Keratinocyte (primary cell): ENCODE measurements around the gene LSM7. TPM values are rescaled to one million over a fixed set of nuclear protein-coding genes. Genes with fewer than 3 reads are reported as not detected.

Source experiments
- DNase-seq: peaks from one replicate; pipeline ENCODE4 v3.0.0-alpha.2; 2011; ENCODE audit warnings: low read depth, missing footprints, low spot score
- FAIRE-seq: peaks from 2 replicates; lab custom pipeline; 2011; peaks lifted over from hg19 to GRCh38; lab: Jason Lieb, UNC
- H2AFZ ChIP-seq: 2 replicates; pipeline ENCODE4 v1.6.0; 2012; ENCODE audit warnings: low read length, control low read depth, inconsistent platforms; ENCODE audit not compliant: control insufficient read depth
- H3K27ac ChIP-seq: 2 replicates; pipeline ENCODE4 v1.5.1; 2011; ENCODE audit warnings: low read length; ENCODE audit not compliant: control insufficient read depth, insufficient read depth
- H3K27me3 ChIP-seq: 3 replicates; pipeline ENCODE4 v1.6.0; 2011; ENCODE audit warnings: low read length; ENCODE audit not compliant: control insufficient read depth, insufficient read depth; ENCODE audit errors: extremely low read depth
- H3K36me3 ChIP-seq, 2 experiments: 2 replicates in 1 of 2; 3 replicates in 1 of 2; pipeline ENCODE4 v1.5.1; 2011; ENCODE audit warnings: low read length in 2 of 2, mild to moderate bottlenecking in 1 of 2; ENCODE audit not compliant: control insufficient read depth in 2 of 2, insufficient read depth in 2 of 2; ENCODE audit errors: extremely low read depth in 1 of 2
- H3K4me1 ChIP-seq: 3 replicates; pipeline ENCODE4 v1.5.1; 2011; ENCODE audit warnings: low read length; ENCODE audit not compliant: control insufficient read depth, insufficient read depth; ENCODE audit errors: extremely low read depth
- H3K4me2 ChIP-seq: 3 replicates; pipeline ENCODE4 v1.6.0; 2011; ENCODE audit warnings: low read depth, low read length; ENCODE audit not compliant: control insufficient read depth, insufficient read depth; ENCODE audit errors: extremely low read depth
- H3K4me3 ChIP-seq, 3 experiments: fragments of 200-600 bp in 1 of 3; sonication (generic) in 1 of 3; 2 replicates in 2 of 3; 3 replicates in 1 of 3; pipeline ENCODE4 v1.5.1; 2011 to 2016; ENCODE audit warnings: low read length in 3 of 3, mild to moderate bottlenecking in 3 of 3, control low read depth in 2 of 3, inconsistent platforms in 1 of 3, low read depth in 1 of 3, mixed read lengths in 1 of 3, mixed run types in 1 of 3, moderate library complexity in 1 of 3; ENCODE audit not compliant: control insufficient read depth in 2 of 3, insufficient read depth in 2 of 3; ENCODE audit errors: extremely low read depth in 1 of 3
- H3K79me2 ChIP-seq: 2 replicates; pipeline ENCODE4 v1.6.0; 2012; ENCODE audit warnings: low read length; ENCODE audit not compliant: control insufficient read depth, insufficient read depth
- H3K9ac ChIP-seq: 3 replicates; pipeline ENCODE4 v1.6.0; 2011; ENCODE audit warnings: low read length; ENCODE audit not compliant: control insufficient read depth, insufficient read depth; ENCODE audit errors: extremely low read depth
- H3K9me1 ChIP-seq: 3 replicates; pipeline ENCODE4 v1.6.0; 2011; ENCODE audit warnings: low read length; ENCODE audit not compliant: control insufficient read depth, insufficient read depth; ENCODE audit errors: extremely low read depth
- H3K9me3 ChIP-seq: 2 replicates; pipeline ENCODE4 v1.5.1; 2012; ENCODE audit warnings: low read depth, low read length; ENCODE audit not compliant: control insufficient read depth
- H4K20me1 ChIP-seq: 3 replicates; pipeline ENCODE4 v1.6.0; 2011; ENCODE audit warnings: low read length; ENCODE audit not compliant: control insufficient read depth, insufficient read depth; ENCODE audit errors: extremely low read depth
- EZH2 ChIP-seq: IDR thresholded peaks from one replicate; pipeline ENCODE4 v1.6.1; 2012; ENCODE audit warnings: inconsistent platforms, mild to moderate bottlenecking, low read length, moderate library complexity
- dilution Hi-C: fragments of 300-500 bp; cut with MboI; formaldehyde crosslinking; loops from one replicate; pipeline ENCODE4 v1.7.0; 2020; ENCODE audit warnings: low sequenced_read_pairs; ENCODE audit not compliant: extremely low pct_ligation_motif_present
- polyA plus RNA-seq, 5 experiments: library from polyadenylated mRNA; depleted of rRNA in 3 of 5; stranded (reverse) in 3 of 5; stranded (forward) in 1 of 5; unstranded in 1 of 5; fragments of >200 nt; gene quantifications; 1 replicate in 1 of 5; 2 replicates in 3 of 5; 3 replicates in 1 of 5; pipeline versions ENCODE4 v1.2.1 to v1.2.3, GENCODE V29; 2011 to 2012; ENCODE audit warnings: missing spikeins in 2 of 5, low read depth in 1 of 5, low replicate concordance in 1 of 5
- TF ChIP-seq, protein P1 (sequence below), 3 experiments: IDR thresholded peaks in 1 of 3; conservative IDR thresholded peaks in 1 of 3; optimal IDR thresholded peaks in 1 of 3; 2 replicates in 2 of 3; 3 replicates in 1 of 3; pipeline versions ENCODE3 to v1.5.1; 2011; ENCODE audit warnings: low read length in 3 of 3, mild to moderate bottlenecking in 3 of 3, moderate library complexity in 2 of 3, control low read depth in 1 of 3, inconsistent platforms in 1 of 3; ENCODE audit not compliant: insufficient read depth in 2 of 3; ENCODE audit errors: extremely low read depth in 1 of 3

LSM7 gene
- polyA plus RNA-seq, 1 donor (not counting 4 experiments of a cell fraction or from before 2014, with no cell fraction given), result 243 TPM

DNA sequence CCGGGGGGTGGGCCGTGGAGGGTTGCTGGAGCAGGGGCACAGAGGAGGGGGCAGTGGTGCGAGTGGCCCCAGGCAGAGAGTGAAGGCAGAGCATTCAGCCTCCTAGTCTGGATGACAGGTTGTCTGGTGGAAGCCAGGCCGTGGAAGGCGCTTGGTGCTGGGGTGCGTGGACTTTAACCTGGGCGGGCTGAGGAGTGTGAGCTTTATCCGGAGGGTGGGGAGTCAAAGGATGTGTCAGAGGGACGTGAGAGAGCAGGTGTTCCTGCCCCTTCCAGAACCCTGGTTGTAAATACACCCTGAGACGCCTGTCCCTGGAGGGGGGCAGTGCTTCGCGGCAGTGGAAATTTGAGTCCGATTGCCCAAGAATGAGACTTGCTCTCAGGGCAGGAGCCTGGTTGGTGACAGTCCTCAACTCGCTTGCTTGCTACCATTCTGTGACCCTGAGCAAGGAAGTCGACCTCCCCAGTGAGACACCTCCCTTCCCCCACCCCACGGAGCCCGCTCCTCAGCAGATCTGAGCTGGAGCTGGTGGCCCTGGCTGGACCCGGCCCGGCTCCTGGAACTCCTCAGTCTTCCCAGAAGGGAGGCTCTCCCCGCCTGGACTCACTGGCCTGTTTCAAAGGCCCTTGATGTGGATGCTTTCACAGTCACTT is 2.4 kb upstream of the LSM7 start:
- Histone ChIP-seq H3K9ac (no peak overlapping the region), H3K9me1 (peaks cover under 1% of the 10 kb centered on the region), H3K27me3 (no peaks in the 10 kb centered on the region), H3K4me3 (no peak overlapping the region), H2AFZ (no peak overlapping the region), H3K27ac (no peak overlapping the region), H3K9me3 (no peaks in the 10 kb centered on the region), H3K79me2 (peaks cover 67% of the 10 kb centered on the region), H3K4me1 (peaks cover 12% of the 10 kb centered on the region), H3K4me2 (no peak overlapping the region), H3K36me3 (peaks cover 3 to 6% of the 10 kb centered on the region in 2 experiments), H4K20me1 (peaks cover 5% of the 10 kb centered on the region)
- TF ChIP-seq EZH2, result no peak
- TF ChIP-seq, protein P1, sequence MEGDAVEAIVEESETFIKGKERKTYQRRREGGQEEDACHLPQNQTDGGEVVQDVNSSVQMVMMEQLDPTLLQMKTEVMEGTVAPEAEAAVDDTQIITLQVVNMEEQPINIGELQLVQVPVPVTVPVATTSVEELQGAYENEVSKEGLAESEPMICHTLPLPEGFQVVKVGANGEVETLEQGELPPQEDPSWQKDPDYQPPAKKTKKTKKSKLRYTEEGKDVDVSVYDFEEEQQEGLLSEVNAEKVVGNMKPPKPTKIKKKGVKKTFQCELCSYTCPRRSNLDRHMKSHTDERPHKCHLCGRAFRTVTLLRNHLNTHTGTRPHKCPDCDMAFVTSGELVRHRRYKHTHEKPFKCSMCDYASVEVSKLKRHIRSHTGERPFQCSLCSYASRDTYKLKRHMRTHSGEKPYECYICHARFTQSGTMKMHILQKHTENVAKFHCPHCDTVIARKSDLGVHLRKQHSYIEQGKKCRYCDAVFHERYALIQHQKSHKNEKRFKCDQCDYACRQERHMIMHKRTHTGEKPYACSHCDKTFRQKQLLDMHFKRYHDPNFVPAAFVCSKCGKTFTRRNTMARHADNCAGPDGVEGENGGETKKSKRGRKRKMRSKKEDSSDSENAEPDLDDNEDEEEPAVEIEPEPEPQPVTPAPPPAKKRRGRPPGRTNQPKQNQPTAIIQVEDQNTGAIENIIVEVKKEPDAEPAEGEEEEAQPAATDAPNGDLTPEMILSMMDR (optimal IDR thresholded peaks at IDR 0.05 in 1 of 3, IDR thresholded peaks at IDR 0.05 in 1 of 3, conservative IDR thresholded peaks at IDR 0.05 in 1 of 3; ENCODE audit: extremely low read depth in 1 of 3, insufficient read depth in 2 of 3, low read length in 3 of 3), result no peak
- dilution Hi-C loops, result no loop called here
- FAIRE-seq (no peak), DNase-seq (no peak)

DNA sequence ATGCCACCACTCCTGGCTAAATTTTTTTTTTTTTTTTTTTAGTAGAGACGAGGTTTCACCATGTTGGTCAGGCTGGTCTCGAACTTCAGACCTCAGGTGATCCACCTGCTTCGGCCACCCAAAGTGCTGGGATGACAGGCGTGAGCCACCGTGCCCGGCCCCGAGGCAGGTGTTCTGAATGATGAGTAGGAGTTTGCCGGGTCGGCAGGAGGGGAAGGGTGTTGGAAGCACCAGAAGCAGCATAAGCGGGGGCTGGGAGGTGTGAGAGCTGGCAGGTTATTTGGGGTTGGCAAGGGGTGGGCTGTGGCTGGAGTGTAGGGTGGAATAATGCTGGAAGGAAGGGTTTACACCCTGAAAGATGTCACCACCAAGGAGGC is 1.9 kb upstream of the LSM7 start:
- no peak for TF ChIP-seq EZH2
- TF ChIP-seq, protein P1 (optimal IDR thresholded peaks at IDR 0.05 in 1 of 3, IDR thresholded peaks at IDR 0.05 in 1 of 3, conservative IDR thresholded peaks at IDR 0.05 in 1 of 3; ENCODE audit: extremely low read depth in 1 of 3, insufficient read depth in 2 of 3, low read length in 3 of 3), result no peak
- DNase-seq (no peak), FAIRE-seq (no peak)
- no peak overlapping the region for H3K4me3 ChIP-seq
- H3K36me3 ChIP-seq, result peaks cover 3 to 6% of the 10 kb centered on the region in 2 experiments
- H3K27me3 ChIP-seq, result no peaks in the 10 kb centered on the region
- H3K9me1 ChIP-seq, result no peaks in the 10 kb centered on the region
- H2AFZ ChIP-seq, result no peak overlapping the region
- no peak overlapping the region for H3K4me2 ChIP-seq
- peaks cover 3% of the 10 kb centered on the region for H4K20me1 ChIP-seq
- dilution Hi-C loops, result no loop called here
- H3K9ac ChIP-seq, result no peak overlapping the region
- peaks cover 12% of the 10 kb centered on the region for H3K4me1 ChIP-seq
- peaks cover 70% of the 10 kb centered on the region for H3K79me2 ChIP-seq
- H3K9me3 ChIP-seq, result no peaks in the 10 kb centered on the region
- no peak overlapping the region for H3K27ac ChIP-seq
